Myocyte (in vitro differentiated cells): ENCODE measurements around the gene RSPH6A. TPM values are rescaled to one million over a fixed set of nuclear protein-coding genes. Genes with fewer than 3 reads are reported as not detected.

Experiments
- DNase-seq: peaks from one replicate; pipeline ENCODE4 v3.0.0-alpha.2; 2012; ENCODE audit warnings: low read depth
- total RNA-seq: library from RNA; depleted of rRNA; stranded (reverse); fragments of >200 nt; gene quantifications from 2 replicates; pipeline ENCODE4 v1.2.3, GENCODE V29; 2014

RSPH6A gene
- total RNA-seq, 1 donor from 2014 or later = 0.11 TPM

- no peak for DNase-seq
These were observed 11.1 kb upstream of the RSPH6A start for GRCh38 chr19:45825917-45826893.

GRCh38 chr19:45825263-45825605, 10.1 kb upstream of the RSPH6A start:
- no peak for DNase-seq

GRCh38 chr19:45824531-45825262, 9.6 kb upstream of the RSPH6A start:
- no peak for DNase-seq

DNA sequence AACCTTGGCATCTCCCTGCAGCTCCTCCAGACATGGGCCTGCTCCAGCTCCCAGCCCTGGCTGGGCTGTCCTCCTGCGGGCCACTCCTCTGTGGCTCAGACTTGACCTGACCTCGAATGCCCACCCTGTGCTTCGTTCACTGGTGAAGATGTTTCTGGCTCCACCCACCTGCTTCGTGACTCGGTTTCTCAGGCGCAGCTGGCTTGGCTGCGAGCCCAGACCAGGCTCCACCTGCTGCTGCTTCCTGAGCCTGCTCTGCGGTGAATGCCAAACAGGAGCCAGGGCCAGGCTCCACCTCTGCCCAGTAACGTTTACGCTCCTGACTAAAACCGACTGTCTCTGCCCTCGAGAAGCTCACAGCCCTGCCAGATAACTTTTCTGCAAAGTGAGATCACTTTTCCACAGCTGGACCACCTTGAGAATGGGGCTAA, 8.9 kb upstream of the RSPH6A start:
- peak; percentile 58 for DNase-seq

DNA sequence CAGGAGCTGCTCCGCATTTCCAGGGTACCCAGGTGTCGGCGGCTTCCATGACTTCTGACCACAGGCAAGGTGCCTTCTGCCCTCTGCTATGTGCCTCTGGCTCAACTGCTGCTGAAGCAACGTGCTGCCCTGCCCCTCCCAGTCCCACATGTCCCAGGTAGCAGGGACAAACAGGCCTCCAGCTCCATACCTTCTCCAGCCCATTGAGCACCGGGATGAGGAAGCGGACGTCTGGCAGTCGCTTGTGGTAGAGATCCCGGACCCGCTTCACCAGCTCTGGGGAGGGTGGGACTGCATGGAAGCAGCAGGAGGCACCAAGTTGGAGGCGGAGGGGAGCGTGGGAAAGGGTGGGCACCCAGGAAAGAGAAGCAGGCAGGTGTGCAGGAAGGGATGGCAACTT, 8.1 kb upstream of the RSPH6A start:
- no peak for DNase-seq

DNA sequence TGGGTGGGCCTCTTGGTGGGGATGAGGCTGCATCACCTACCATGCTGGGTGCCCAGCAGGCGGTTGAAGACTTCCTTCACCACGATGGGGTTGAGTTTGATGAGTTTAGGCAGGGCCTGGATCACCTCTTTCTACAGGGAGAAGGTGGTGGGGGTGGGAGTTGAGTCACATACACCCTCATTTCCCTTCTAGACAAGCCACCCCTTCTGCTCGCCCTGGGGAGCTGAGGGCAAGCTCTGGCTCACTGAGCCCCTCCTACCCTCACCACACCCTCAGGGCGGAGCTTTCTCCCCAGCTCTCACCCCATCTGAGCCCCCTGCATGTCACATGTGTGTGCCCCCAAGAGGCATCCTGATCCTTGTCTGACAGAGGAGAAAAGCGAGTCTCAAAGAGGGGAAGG, 7.6 kb upstream of the RSPH6A start:
- DNase-seq = no peak

DNA sequence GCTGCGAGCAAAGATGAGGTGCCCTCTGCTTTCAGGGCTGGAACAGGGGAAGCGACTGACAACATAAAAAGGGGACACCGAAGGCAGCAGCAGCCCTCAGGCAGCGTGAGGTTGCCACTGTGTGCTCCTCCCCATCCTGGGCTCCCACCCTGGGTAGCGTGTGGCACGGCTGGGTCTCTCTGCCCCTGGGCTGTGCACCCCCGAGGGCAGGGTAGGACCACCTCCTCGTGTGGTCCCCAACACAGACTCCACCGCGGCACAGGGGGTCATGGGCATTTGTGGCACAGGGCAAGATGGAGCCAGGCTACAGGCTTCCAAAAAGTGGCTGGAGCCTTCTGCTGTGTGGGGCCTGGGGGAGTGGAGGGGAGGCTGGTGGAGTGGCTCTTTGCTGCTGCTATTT, 6.5 kb upstream of the RSPH6A start:
- DNase-seq = no peak

- no peak for DNase-seq
These were observed 6.0 kb upstream of the RSPH6A start for GRCh38 chr19:45821103-45821521.

GRCh38 chr19:45820413-45821102, 5.5 kb upstream of the RSPH6A start:
- no peak for DNase-seq

GRCh38 chr19:45819769-45820168, 4.7 kb upstream of the RSPH6A start:
- no peak for DNase-seq

DNA sequence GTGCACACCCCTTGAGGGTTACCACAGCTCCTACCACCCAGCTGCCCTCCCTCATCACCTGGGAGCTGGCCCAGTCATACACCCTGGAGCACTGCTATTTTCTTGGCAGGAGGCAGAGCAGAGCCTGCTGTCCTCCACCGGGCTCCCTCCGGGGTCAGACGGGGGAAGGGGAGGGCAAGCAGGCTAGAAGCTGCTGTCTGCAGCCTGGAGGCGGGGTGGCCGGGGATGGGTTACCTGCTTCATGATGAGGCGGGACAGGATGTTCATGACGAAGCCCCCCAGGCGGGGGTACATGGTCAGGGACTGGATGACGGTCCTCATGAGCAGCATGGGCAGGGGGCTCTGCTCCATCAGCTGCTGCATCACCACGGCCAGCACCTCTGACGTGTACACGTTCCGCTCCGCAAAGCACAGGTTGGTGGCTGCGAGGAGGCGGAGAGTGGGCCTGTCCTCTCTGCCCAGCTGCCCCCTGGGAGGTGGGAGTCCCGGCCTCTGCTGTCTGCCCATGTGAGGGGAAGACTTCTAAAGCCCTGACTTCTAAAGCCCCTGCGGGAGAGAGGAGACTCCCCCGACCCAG, 2.7 kb upstream of the RSPH6A start:
- no peak for DNase-seq

DNA sequence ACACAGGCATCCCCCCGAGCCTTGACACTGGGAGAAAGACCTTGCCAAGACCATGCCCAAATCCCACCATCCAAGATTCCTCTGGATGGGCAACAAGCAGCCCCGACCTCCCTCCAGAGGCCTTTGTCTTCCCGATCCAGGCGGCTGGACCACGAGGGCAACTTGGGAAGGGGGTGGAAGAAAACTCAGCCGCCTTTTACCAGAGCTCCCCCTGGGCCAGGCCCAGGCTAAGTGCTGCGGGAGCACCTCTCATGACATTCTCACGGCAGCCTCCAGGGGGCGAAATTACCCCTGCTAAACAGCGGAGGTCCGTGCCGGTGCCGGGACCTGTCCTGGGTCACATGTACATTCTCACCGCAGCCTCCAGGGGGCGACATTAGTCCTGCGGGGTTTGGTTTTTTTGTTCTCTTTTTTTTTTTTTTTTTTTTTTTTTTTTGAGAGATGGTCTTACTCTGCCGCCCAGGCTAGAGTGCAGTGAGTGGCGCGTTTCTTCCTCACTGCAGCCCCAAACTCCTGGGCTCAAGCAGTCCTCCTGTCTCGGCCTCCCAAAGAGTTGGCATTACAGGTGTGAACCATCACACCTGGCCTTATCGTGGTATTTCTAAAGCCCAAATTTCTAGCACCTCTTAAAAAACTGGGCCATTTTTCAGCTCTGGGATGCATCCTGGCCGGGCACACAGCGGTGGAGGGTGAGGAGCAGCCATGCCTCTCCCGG, 2.1 kb upstream of the RSPH6A start:
- peak; percentile 92 for DNase-seq

DNA sequence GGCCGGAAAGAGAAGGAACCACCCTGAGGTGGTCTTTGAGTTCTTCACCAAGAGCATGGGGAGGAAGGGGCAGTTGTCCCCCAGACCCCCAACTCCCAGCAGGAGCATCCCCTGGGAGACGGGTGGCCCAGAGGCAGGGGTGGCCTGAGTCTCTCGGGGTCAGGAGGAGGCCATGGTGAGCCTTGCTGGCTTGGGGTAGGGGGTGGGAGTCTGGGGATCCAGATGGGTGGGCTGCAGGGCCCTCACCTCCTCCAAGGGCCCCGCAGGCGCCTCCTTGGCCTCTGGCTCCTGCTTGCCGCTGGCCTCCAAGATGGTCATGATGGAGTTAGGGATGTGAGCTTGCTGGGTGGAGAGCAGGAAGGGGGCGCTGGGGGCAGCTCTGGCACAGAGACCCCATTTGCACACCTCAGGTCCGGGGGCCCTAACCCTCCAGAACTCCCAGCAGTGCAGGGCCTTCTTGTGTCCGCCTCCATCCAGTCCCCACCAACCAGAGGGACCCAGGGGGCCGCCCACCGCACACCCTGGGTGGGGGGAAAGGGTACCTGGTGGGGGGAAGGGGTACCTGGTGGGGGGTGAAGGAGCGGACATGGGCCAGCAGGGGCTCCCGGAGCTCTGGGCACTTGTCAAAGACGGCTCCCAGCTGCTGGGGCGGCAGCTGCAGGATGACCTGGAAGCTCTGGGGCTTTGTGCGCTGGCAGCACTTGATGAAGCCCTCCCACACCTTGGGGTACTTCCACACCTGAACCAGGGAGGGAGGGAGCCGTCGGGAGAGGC, 1.3 kb upstream of the RSPH6A start:
- no peak for DNase-seq

- DNase-seq = no peak
These were observed 541 bp upstream of the RSPH6A start for GRCh38 chr19:45815481-45816216.

DNA sequence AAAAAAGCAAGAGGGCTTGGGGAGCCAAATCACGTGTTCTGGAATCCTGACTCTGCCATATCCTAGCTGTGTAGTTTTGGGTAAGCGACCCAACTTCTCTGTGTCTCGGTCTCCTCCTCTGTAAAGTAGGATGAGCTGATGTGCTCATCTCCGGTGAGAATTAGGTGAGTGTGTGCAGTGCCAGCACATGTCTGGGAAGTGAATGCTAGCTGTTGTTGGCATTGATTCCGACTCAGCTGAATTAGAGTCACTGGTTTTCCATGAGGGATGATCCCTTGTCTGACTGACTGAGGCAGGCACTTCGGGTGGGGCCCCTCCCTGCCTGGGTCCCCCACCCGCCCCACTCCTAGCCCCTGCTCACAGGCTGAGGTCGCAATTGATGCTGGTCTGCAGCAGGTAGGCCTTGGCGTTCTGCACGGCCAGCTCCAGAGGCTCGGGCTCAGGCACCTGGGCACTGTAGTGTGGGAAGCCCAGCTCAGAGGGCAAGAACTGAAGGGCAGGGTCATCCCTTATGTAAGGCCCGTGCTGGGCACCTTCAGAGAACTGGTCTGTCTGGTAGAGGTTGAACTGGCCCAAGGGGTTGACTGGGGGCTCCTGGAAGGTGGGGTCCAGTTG, 835 bp downstream of the RSPH6A start:
- no peak for DNase-seq

DNA sequence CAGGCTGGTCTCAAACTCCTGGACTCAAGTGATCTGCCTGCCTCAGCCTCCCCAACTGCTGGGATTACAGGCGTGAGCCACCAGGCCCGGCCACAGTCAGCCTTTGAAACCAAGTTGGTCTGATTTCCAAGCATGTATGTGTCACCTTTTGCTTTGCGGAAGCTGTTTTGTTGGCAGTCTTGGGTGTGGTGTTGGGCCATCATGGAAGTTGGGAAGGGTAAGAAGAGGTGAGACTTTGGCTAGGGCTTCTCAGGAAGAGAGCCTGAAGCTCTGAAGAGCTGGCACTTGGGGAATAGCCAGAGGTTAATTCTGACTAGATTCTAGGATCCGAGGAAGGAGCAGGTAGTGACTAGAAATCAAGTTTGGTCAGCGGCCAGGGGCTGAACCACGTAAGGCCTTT, 2.8 kb downstream of the RSPH6A start:
- DNase-seq = no peak

- DNase-seq = peak; percentile 56
These were observed 5.4 kb downstream of the RSPH6A start for GRCh38 chr19:45809643-45810159.

- DNase-seq = no peak
These were observed 9.4 kb downstream of the RSPH6A start for GRCh38 chr19:45805719-45806118.

- DNase-seq = no peak
These were observed 10.2 kb downstream of the RSPH6A start for GRCh38 chr19:45804959-45805230.
